Uterus (tissue), 4 donors: ENCODE data around the gene MYO15A. TPM values are rescaled to one million over a fixed set of nuclear protein-coding genes. Genes with fewer than 3 reads are reported as not detected.

Source experiments
- DNase-seq, 2 donors: peaks; one replicate each; pipeline ENCODE4 v3.0.0-alpha.2; 2019 to 2020
- H3K27ac ChIP-seq, 2 donors: fragments of 200-600 bp; sonication (generic); 1 replicate in 1 of 2; 2 replicates in 1 of 2; pipeline ENCODE4 v1.5.1; 2016 to 2018
- H3K27me3 ChIP-seq, 2 donors: fragments of 200-600 bp; sonication (generic); one replicate each; pipeline ENCODE4 v1.5.1; 2018 to 2019; ENCODE audit warnings: control low read depth in 1 of 2
- H3K36me3 ChIP-seq, 2 donors: fragments of 200-600 bp; sonication (generic); one replicate each; pipeline ENCODE4 v1.5.1; 2019; ENCODE audit warnings: control low read depth in 1 of 2
- H3K4me1 ChIP-seq, 2 donors: fragments of 200-600 bp; sonication (generic); one replicate each; pipeline ENCODE4 v1.5.1; 2018 to 2019; ENCODE audit warnings: control low read depth in 1 of 2
- H3K4me3 ChIP-seq, 2 donors: fragments of 200-600 bp; sonication (generic); 1 replicate in 1 of 2; 2 replicates in 1 of 2; pipeline ENCODE4 v1.5.1; 2018 to 2019; ENCODE audit warnings: mild to moderate bottlenecking in 1 of 2
- H3K9me3 ChIP-seq, 2 donors: fragments of 200-600 bp; sonication (generic); one replicate each; pipeline ENCODE4 v1.5.1; 2019; ENCODE audit warnings: control low read depth in 1 of 2
- POLR2A ChIP-seq, 2 donors: fragments of 450-650 bp; IDR thresholded peaks; one replicate each; pipeline ENCODE4 v1.6.1; 2016; ENCODE audit warnings: antibody characterized with exemption in 2 of 2, mild to moderate bottlenecking in 1 of 2, moderate library complexity in 1 of 2
- intact Hi-C: fragments of 100-400 bp; cut with DNase I; formaldehyde crosslinking; loops from one replicate; pipeline ENCODE4 v1.15.1; 2023; ENCODE audit warnings: low total_unique reads
- total RNA-seq, 4 donors: library from RNA; depleted of rRNA in 3 of 4; stranded (reverse); fragments of >200 nt in 3 of 4; gene quantifications; one replicate each; pipeline versions ENCODE4 v1.1.0 to v1.2.4, GENCODE V29; 2014 to 2023
- TF ChIP-seq, protein P1 (sequence below), 4 experiments: fragments of 200-600 bp in 2 of 4; fragments of 450-650 bp in 2 of 4; sonication (generic) in 2 of 4; IDR thresholded peaks; one replicate each; pipeline ENCODE4 v1.5.1; 2016 to 2019; ENCODE audit warnings: antibody characterized with exemption in 4 of 4, mild to moderate bottlenecking in 2 of 4, moderate library complexity in 1 of 4
- donor health status: DM: yes; HTN: yes; CAD: no.

Gene MYO15A
- total RNA-seq, 4 donors from 2014 or later: 1.5 to 8.1 (median 2.9) TPM; not detected in 1

DNA sequence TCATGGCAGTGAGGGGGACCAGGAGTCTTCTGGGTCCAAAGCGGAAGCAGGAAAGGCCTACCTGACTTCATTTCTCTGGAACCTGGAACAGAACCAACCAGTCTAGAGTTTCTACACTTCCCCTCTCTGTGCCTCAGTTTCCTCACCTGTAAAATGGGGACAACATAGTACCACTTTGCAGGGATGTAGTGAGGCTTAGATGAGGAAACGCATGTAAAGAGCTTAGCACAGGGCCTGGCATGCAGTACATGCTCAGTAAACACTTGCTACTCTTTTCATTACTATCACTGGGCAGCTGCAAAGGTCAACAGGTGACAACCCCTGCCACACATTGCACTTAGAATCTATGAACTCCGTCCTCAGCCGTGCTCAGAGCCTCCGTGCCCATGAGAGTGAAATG is 24.2 kb downstream of the MYO15A start:
- Histone ChIP-seq H3K27me3 (no peaks in the 10 kb centered on the region), H3K4me3 (no peak overlapping the region), H3K36me3 (no peaks in the 10 kb centered on the region), H3K27ac (no peak overlapping the region), H3K4me1 (no peaks in the 10 kb centered on the region), H3K9me3 (no peaks in the 10 kb centered on the region)
- no peak for DNase-seq
- intact Hi-C loops: no loop called here
- TF ChIP-seq POLR2A (IDR thresholded peaks at IDR 0.05): no peak
- TF ChIP-seq, protein P1, sequence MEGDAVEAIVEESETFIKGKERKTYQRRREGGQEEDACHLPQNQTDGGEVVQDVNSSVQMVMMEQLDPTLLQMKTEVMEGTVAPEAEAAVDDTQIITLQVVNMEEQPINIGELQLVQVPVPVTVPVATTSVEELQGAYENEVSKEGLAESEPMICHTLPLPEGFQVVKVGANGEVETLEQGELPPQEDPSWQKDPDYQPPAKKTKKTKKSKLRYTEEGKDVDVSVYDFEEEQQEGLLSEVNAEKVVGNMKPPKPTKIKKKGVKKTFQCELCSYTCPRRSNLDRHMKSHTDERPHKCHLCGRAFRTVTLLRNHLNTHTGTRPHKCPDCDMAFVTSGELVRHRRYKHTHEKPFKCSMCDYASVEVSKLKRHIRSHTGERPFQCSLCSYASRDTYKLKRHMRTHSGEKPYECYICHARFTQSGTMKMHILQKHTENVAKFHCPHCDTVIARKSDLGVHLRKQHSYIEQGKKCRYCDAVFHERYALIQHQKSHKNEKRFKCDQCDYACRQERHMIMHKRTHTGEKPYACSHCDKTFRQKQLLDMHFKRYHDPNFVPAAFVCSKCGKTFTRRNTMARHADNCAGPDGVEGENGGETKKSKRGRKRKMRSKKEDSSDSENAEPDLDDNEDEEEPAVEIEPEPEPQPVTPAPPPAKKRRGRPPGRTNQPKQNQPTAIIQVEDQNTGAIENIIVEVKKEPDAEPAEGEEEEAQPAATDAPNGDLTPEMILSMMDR (IDR thresholded peaks at IDR 0.05): no peak

DNA sequence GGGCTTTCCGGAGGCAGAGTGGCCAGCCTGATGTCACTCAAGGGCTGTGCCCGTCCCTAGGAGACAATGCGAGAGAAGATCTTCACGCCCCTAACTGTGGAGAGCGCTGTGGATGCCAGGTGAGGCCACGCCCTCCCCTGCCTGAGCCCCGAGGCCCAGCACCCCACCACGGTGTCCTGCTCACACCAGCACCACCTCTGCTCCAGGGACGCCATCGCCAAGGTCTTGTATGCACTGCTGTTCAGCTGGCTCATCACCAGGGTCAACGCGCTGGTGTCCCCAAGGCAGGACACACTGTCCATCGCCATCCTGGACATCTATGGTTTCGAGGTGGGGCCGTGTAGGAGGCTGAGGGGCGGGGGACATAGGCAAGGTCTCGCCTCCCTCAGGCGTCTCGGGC is 27.8 kb downstream of the MYO15A start:
- H3K27ac ChIP-seq: no peak overlapping the region
- H3K4me1 ChIP-seq: no peaks in the 10 kb centered on the region
- H3K36me3 ChIP-seq: no peaks in the 10 kb centered on the region
- H3K27me3 ChIP-seq: no peaks in the 10 kb centered on the region
- intact Hi-C loops: no loop called here
- TF ChIP-seq POLR2A (IDR thresholded peaks at IDR 0.05): no peak
- TF ChIP-seq, protein P1 (IDR thresholded peaks at IDR 0.05): no peak
- DNase-seq: no peak
- no peaks in the 10 kb centered on the region for H3K9me3 ChIP-seq
- no peak overlapping the region for H3K4me3 ChIP-seq

DNA sequence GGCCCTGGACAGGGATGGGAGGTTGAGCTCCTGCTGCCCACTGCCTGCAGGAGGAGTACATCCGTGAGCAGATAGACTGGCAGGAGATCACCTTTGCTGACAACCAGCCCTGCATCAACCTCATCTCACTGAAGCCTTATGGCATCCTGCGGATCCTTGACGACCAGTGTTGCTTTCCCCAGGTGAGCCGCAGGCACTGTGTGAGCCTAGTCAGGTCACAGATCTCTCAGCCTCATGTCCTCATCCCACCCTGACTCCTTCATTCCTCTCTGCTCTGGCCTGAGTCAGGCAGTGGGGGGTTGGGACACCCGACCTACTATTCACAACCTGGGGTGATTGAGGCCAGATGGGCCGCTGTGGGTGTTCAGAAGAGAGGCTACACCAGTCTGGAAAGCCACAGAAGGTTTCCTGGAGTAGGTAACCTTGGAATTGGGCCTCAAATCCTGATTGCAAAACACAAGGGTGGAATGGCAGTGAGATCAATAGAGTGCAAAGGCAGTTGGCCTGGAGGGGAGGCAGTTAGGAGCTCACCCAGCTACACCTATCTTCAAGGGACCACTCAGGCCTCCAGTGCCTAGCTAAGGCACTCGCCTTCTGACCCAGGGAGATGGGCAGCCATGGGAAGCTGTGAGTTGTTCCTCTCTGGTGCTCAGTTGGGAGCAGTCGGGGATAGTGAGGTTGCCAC is 29.7 kb downstream of the MYO15A start:
- TF ChIP-seq, protein P1 (IDR thresholded peaks at IDR 0.05): no peak
- TF ChIP-seq POLR2A (IDR thresholded peaks at IDR 0.05): no peak
- Histone ChIP-seq H3K27me3 (no peaks in the 10 kb centered on the region), H3K9me3 (no peaks in the 10 kb centered on the region), H3K4me3 (no peak overlapping the region), H3K27ac (no peak overlapping the region), H3K4me1 (no peaks in the 10 kb centered on the region), H3K36me3 (no peaks in the 10 kb centered on the region)
- intact Hi-C loops: no loop called here
- DNase-seq: no peak

DNA sequence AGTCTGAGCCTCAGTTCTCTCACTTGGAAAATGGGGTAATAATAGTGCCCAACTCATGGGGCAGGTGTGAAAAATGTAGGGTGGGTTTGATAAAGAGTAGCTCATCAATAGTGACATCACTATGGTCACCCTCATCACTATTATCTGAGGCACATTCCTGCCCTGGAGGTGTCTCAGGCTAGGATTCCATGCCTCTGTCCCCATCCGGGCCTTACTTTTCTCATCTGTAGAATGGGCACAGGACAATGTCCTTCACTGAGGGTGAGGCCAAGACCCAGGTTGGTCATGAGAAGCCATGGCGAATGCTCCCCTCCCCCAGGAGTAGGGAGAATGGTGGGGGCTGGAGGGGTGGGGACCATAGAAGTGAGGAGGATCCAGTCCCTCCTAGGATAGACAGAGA is 30.5 kb downstream of the MYO15A start:
- Histone ChIP-seq H3K27ac (no peak overlapping the region), H3K36me3 (no peaks in the 10 kb centered on the region), H3K27me3 (no peaks in the 10 kb centered on the region), H3K4me1 (no peaks in the 10 kb centered on the region), H3K9me3 (no peaks in the 10 kb centered on the region), H3K4me3 (no peak overlapping the region)
- intact Hi-C loops: no loop called here
- no peak for DNase-seq
- TF ChIP-seq, protein P1 (IDR thresholded peaks at IDR 0.05): no peak
- no peak for TF ChIP-seq POLR2A (IDR thresholded peaks at IDR 0.05)

DNA sequence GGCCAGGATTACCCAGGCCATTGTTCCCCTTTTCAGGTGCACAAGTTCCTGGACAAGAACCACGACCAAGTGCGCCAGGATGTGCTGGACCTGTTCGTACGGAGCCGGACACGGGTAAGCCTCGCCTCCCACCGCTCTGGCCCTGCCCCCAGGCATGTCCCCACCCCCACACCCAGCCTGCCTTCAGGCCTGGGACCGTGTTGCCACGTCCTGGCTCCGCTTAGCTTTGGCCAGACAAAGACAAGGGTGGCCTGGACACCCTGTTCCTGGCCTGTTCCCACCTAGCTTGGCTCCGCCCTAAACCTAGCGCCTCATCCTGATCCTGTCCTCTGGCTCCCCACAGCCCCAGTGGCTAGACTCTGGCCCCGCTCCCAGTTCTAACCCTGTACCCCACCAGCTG is 30.9 kb downstream of the MYO15A start:
- Histone ChIP-seq H3K4me1 (no peaks in the 10 kb centered on the region), H3K36me3 (no peaks in the 10 kb centered on the region), H3K27me3 (no peaks in the 10 kb centered on the region), H3K4me3 (no peak overlapping the region), H3K9me3 (no peaks in the 10 kb centered on the region), H3K27ac (no peak overlapping the region)
- DNase-seq: no peak
- intact Hi-C loops: no loop called here
- TF ChIP-seq, protein P1 (IDR thresholded peaks at IDR 0.05): no peak
- TF ChIP-seq POLR2A (IDR thresholded peaks at IDR 0.05): no peak
